Upper lobe of right lung (tissue), 1 donor: ENCODE data around the gene SNX22. TPM values are rescaled to one million over a fixed set of nuclear protein-coding genes. Genes with fewer than 3 reads are reported as not detected.
A peak's percentile ranks its signal among the peaks of the same experiment; 100 is the strongest.

ENCODE experiments used
- ATAC-seq: fragments of 200-7000 bp; cut with Tn5 transposase; one replicate; pipeline ENCODE4 v1.9.1; 2020; ENCODE audit warnings: mild to moderate bottlenecking, moderate library complexity
- DNase-seq: peaks from one replicate; pipeline ENCODE4 v3.0.0-alpha.2; 2020
- H3K27ac ChIP-seq: fragments of 200-600 bp; one replicate; pipeline ENCODE4 v1.8.0; 2022
- H3K27me3 ChIP-seq: fragments of 200-600 bp; one replicate; pipeline ENCODE4 v1.8.0; 2022; ENCODE audit warnings: mild to moderate bottlenecking
- H3K36me3 ChIP-seq: fragments of 200-600 bp; one replicate; pipeline ENCODE4 v1.8.0; 2022
- H3K4me1 ChIP-seq: fragments of 200-600 bp; one replicate; pipeline ENCODE4 v1.8.0; 2022
- H3K4me3 ChIP-seq: fragments of 200-600 bp; one replicate; pipeline ENCODE4 v1.8.0; 2022; ENCODE audit warnings: mild to moderate bottlenecking
- H3K9me3 ChIP-seq: fragments of 200-600 bp; one replicate; pipeline ENCODE4 v1.8.0; 2022
- intact Hi-C: fragments of 100-400 bp; cut with DNase I; formaldehyde crosslinking; loops from one replicate; pipeline ENCODE4 v1.11.0; 2022
- total RNA-seq: library from RNA; stranded (reverse); fragmentation: NEBNext Ultra II Directional; extraction: Animal tissue kit (Norgen Biotek cat#: 25700); gene quantifications from one replicate; pipeline ENCODE4 v1.2.1, GENCODE V29; 2021
- TF ChIP-seq, protein P1 (sequence below): fragments of 200-600 bp; IDR thresholded peaks from one replicate; pipeline ENCODE4 v1.8.0; 2022; ENCODE audit warnings: antibody characterized with exemption
- donor health status: DM: no; HTN: yes; CAD: no; lungs with severe emphysema.

SNX22 gene
- total RNA-seq, 1 donor from 2014 or later: 28.3 TPM

DNA sequence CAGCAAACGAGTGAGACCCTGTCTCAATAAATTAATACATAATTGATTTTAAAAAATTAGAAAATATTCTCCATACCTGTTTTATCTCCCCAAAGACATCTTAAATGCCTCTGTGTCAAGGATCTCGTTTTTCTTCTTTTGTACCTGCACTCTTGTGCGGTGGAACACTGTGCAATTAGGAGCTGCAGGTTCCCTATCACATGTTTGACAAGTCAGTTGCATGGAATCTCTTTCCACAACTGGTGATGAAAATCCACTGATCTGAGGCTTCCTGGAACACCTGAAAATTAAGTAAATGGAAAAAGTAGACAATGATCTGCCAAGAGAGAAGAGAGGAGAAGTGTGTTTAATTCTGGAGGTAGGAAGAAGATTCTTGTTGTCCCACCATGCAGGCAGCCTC lies 3.0 kb upstream of the SNX22 start:
- DNase-seq (no peak), ATAC-seq (no peak)
- Histone ChIP-seq H3K4me3 (no peak overlapping the region), H3K36me3 (peaks cover 11% of the 10 kb centered on the region), H3K4me1 (peaks cover 13% of the 10 kb centered on the region), H3K27me3 (peaks cover 18% of the 10 kb centered on the region), H3K27ac (no peak overlapping the region), H3K9me3 (no peaks in the 10 kb centered on the region)
- TF ChIP-seq, protein P1, sequence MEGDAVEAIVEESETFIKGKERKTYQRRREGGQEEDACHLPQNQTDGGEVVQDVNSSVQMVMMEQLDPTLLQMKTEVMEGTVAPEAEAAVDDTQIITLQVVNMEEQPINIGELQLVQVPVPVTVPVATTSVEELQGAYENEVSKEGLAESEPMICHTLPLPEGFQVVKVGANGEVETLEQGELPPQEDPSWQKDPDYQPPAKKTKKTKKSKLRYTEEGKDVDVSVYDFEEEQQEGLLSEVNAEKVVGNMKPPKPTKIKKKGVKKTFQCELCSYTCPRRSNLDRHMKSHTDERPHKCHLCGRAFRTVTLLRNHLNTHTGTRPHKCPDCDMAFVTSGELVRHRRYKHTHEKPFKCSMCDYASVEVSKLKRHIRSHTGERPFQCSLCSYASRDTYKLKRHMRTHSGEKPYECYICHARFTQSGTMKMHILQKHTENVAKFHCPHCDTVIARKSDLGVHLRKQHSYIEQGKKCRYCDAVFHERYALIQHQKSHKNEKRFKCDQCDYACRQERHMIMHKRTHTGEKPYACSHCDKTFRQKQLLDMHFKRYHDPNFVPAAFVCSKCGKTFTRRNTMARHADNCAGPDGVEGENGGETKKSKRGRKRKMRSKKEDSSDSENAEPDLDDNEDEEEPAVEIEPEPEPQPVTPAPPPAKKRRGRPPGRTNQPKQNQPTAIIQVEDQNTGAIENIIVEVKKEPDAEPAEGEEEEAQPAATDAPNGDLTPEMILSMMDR: no peak
- intact Hi-C loops: no loop called here

DNA sequence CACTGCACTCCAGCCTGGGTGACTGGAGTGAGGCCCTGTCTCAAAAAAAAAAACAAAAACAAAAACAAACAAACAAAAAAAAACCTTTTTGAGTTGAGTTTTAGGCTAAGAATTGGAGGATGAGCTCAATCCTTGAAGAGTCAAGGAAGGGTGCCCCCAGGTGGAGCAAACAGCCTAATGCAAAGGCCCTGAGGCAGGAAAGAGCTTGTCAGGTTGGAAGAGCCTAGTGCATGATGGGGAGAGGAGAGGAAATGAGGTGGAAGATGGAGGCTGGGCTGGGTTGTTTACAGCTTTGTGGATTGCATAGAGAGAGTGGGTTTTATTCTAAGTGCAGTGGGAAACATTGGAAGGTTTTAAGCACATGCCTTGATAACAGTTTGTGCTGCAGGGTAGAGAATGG lies 2.1 kb upstream of the SNX22 start:
- DNase-seq: no peak
- Histone ChIP-seq H3K27ac (no peak overlapping the region), H3K36me3 (peaks cover 11% of the 10 kb centered on the region), H3K27me3 (peaks cover 18% of the 10 kb centered on the region), H3K4me3 (no peak overlapping the region), H3K9me3 (no peaks in the 10 kb centered on the region), H3K4me1 (peaks cover 13% of the 10 kb centered on the region)
- no peak for ATAC-seq
- TF ChIP-seq, protein P1: peak; percentile 14
- intact Hi-C loops: no loop called here

DNA sequence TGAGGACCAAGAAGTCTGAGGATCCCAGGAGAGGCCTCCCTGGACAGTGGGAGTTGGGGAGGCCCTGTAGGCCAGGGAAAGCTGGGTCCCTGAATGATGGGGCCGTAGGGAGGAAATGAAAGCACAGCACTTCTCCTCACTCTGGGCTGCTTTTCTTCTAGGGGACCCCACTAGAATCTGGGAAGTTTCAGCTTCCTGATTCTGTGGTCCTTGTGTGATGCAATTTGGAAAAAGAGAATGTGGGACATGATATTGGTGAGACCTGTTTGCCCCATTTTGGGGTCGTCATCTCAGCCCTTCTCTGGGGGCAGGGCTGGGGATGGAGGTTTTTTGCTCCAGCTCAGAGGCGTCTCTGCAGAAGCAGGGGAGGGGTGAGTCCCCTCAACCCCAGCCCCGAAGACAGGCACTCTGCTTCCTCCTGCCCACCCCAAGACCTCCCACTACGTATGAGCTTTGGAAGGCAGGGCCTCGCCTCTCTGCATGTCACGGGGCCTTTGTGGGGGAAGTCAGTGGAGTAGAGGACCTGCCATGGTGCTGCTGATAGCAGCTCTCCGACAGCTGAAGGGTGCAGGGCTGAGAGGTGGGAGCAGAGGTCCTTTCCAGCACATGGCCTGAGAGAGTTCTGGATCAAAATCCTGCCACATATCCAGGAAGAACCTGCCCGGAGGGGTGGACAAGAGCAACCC lies 1.5 kb upstream of the SNX22 start:
- Histone ChIP-seq H3K27me3 (peaks cover 18% of the 10 kb centered on the region), H3K27ac (no peak overlapping the region), H3K36me3 (peaks cover 12% of the 10 kb centered on the region), H3K4me3 (no peak overlapping the region), H3K9me3 (no peaks in the 10 kb centered on the region), H3K4me1 (peaks cover 13% of the 10 kb centered on the region)
- TF ChIP-seq, protein P1: no peak
- ATAC-seq (no peak), DNase-seq (no peak)
- intact Hi-C loops: no loop called here

DNA sequence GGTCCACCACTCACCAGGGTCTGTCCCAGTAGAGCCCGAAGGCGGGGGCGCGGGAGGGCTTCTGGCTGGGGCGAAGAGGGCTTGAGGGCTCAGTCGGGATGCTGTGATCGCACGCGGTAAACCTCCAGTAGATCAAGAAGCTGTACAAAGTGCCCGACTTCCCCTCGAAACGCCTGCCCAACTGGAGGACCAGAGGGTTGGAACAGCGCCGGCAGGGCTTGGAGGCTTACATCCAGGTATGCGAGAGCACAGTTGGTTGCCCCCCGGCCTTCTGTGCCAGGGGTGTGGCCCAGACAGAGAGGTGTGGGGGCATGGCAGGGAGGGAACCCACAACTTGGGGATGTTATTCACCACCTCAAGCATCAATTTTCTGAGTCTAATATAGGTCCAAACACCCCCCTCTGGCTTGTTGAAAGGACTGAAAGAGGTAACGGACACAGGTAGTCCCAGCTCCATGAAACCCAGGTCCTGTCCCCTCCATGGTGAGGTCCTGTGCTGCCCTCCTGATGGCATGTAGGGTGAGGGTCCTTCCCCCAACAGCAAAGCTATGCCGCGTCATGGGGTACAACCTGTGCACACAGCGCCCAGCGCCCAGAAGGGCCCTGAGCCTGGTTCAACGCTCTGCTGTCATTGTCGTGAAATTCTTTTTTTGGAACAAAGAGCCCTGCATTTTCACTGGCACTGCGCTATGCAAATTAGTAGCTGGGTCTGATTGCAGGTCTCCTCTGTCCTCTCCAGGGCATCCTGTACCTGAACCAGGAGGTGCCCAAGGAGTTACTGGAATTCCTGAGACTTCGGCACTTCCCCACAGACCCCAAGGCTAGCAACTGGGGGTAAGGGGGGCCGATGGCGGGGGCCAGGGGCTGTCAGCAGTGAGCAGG lies 1.2 kb downstream of the SNX22 start:
- H3K27me3 ChIP-seq: peaks cover 18% of the 10 kb centered on the region
- TF ChIP-seq, protein P1: no peak
- no peak overlapping the region for H3K27ac ChIP-seq
- peak overlapping the region; percentile 53 for H3K4me3 ChIP-seq
- DNase-seq (peak; percentile 71), ATAC-seq (peak; percentile 0)
- intact Hi-C loops: no loop called here
- H3K9me3 ChIP-seq: no peaks in the 10 kb centered on the region
- peaks cover 13% of the 10 kb centered on the region for H3K4me1 ChIP-seq
- peaks cover 40% of the 10 kb centered on the region for H3K36me3 ChIP-seq

DNA sequence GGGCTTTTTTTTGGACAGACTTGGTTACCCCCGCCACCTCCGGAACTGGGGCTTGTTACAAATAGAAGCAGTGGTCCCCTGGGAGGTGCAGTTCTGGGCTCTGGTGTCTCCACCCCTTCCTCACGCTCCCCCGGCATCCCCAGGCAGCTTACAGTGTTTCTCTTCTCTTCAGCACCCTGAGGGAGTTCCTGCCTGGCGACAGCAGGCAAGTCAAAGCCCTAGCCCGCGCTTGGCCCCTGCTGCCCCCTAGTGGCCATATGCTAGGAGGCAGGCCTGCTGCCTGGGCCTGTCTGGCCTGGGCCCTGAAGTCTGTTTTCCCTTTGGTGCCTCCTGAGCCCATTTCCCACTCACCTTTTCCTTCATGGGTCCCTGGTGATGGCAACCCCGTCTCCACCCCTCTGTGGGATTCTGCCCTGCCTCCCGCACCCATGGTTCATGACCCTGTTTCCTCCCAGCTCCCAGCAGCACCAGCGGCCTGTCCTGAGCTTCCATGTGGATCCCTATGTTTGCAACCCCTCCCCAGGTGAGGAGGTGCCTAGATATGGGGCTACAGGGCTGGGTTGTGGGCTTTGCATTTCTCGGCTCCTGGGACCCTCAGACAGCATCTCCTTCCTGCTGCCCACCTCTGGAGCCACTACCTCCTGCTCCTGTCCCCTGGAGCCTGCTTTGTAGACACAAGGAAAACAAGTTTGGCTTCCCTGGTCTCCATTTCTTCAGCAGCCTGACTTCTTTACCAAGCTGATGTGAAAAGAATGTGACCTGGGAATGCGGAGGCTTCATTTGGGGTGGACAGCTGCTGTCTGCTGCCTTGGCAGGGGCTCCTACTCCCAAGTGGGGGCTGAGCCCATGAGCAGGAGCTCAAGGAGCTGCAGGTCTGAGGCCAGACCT lies 2.2 kb downstream of the SNX22 start:
- Histone ChIP-seq H3K4me1 (peaks cover 18% of the 10 kb centered on the region), H3K36me3 (peaks cover 49% of the 10 kb centered on the region), H3K27me3 (peaks cover 18% of the 10 kb centered on the region), H3K27ac (peak overlapping the region; percentile 2), H3K9me3 (no peaks in the 10 kb centered on the region), H3K4me3 (peak overlapping the region; percentile 53)
- DNase-seq (peak; percentile 95), ATAC-seq (peak; percentile 90)
- TF ChIP-seq, protein P1: peak; percentile 98
- intact Hi-C loops: no loop called here
